Smooth muscle cell (in vitro differentiated cells): ENCODE results near the gene ABTB2. TPM values are rescaled to one million over a fixed set of nuclear protein-coding genes. Genes with fewer than 3 reads are reported as not detected.

Experiments
- DNase-seq: peaks from one replicate; lab custom pipeline; 2025; ENCODE audit not compliant: unreplicated experiment; lab: John Stamatoyannopoulos, UW
- H2AFZ ChIP-seq: fragments of 200-600 bp; sonication (generic); 2 replicates; pipeline ENCODE4 v1.6.0; 2016; ENCODE audit warnings: antibody characterized with exemption, low read depth, mild to moderate bottlenecking
- H3F3A ChIP-seq: fragments of 200-600 bp; sonication (generic); 2 replicates; pipeline ENCODE4 v1.6.0; 2017; ENCODE audit warnings: antibody characterized with exemption, low read depth
- H3K27ac ChIP-seq: fragments of 200-600 bp; sonication (generic); 2 replicates; pipeline ENCODE4 v1.5.1; 2016; ENCODE audit warnings: low read depth, mild to moderate bottlenecking
- H3K27me3 ChIP-seq: fragments of 200-600 bp; sonication (generic); 2 replicates; pipeline ENCODE4 v1.6.1; 2016; ENCODE audit warnings: low read depth, mild to moderate bottlenecking
- H3K36me3 ChIP-seq: fragments of 200-600 bp; sonication (generic); 2 replicates; pipeline ENCODE4 v1.5.1; 2016; ENCODE audit warnings: low read depth
- H3K4me1 ChIP-seq: fragments of 200-600 bp; sonication (generic); 2 replicates; pipeline ENCODE4 v1.5.1; 2016; ENCODE audit warnings: low read depth
- H3K4me2 ChIP-seq: fragments of 200-600 bp; sonication (generic); 2 replicates; pipeline ENCODE4 v1.6.0; 2016; ENCODE audit warnings: mild to moderate bottlenecking
- H3K4me3 ChIP-seq: fragments of 200-600 bp; sonication (generic); 2 replicates; pipeline ENCODE4 v1.5.1; 2016; ENCODE audit warnings: mild to moderate bottlenecking
- H3K79me2 ChIP-seq: fragments of 200-600 bp; sonication (generic); 2 replicates; pipeline ENCODE4 v1.6.0; 2016; ENCODE audit warnings: low read depth, mild to moderate bottlenecking
- H3K9ac ChIP-seq: fragments of 200-600 bp; sonication (generic); 2 replicates; pipeline ENCODE4 v1.6.0; 2016; ENCODE audit warnings: low read depth
- H3K9me3 ChIP-seq: fragments of 200-600 bp; sonication (generic); replicated peaks from 2 replicates; pipeline ENCODE4 v1.5.1; 2016; ENCODE audit warnings: low read depth
- H4K20me1 ChIP-seq: fragments of 200-600 bp; sonication (generic); 2 replicates; pipeline ENCODE4 v1.6.0; 2016; ENCODE audit warnings: low read depth
- CTCF ChIP-seq: fragments of 200-600 bp; sonication (generic); IDR thresholded peaks from 2 replicates; pipeline ENCODE4 v1.5.1; 2017; ENCODE audit warnings: borderline replicate concordance, mild to moderate bottlenecking, antibody characterized with exemption; ENCODE audit not compliant: insufficient read depth, poor library complexity, severe bottlenecking
- WGBS: methylation state at CpG from one replicate; pipeline ENCODE4 v1.1.7; 2016; ENCODE audit warnings: low lambda C conversion rate; 5-methylcytosine and 5-hydroxymethylcytosine counted together
- polyA plus RNA-seq: library from polyadenylated mRNA; unstranded; fragments of >200 nt; fragmentation: Nextera tagmentation; extraction: Ambion mirVana; gene quantifications from 2 replicates; pipeline ENCODE4 v1.2.1, GENCODE V29; 2016
- total RNA-seq: library from RNA; depleted of rRNA; stranded (reverse); fragments of >200 nt; gene quantifications from 2 replicates; pipeline ENCODE4 v1.2.3, GENCODE V29; 2014

ABTB2 gene
- total and polyA plus RNA-seq, 2 experiments from 2014 or later: 4.3 to 4.9 TPM

GRCh38 chr11:34197256-34197655, 160.6 kb downstream of the ABTB2 start:
- Histone ChIP-seq H4K20me1 (peaks cover 27% of the 10 kb centered on the region), H3K79me2 (no peaks in the 10 kb centered on the region), H3K4me1 (peaks cover 4% of the 10 kb centered on the region), H3K9me3 (no peaks in the 10 kb centered on the region), H3K27ac (no peak overlapping the region), H3K36me3 (no peaks in the 10 kb centered on the region), H3K4me2 (no peak overlapping the region), H2AFZ (no peak overlapping the region), H3K4me3 (no peak overlapping the region), H3K9ac (no peak overlapping the region), H3K27me3 (no peaks in the 10 kb centered on the region), H3F3A (no peaks in the 10 kb centered on the region)
- TF ChIP-seq CTCF: no peak
- over 99% methylated on average over 8 of the region's 16 CpGs for WGBS
- no peak for DNase-seq

GRCh38 chr11:34194576-34195335, 163.1 kb downstream of the ABTB2 start:
- H2AFZ ChIP-seq: no peak overlapping the region
- H3K27me3 ChIP-seq: no peaks in the 10 kb centered on the region
- no peak for TF ChIP-seq CTCF
- peaks cover 24% of the 10 kb centered on the region for H4K20me1 ChIP-seq
- H3K79me2 ChIP-seq: no peaks in the 10 kb centered on the region
- no peaks in the 10 kb centered on the region for H3K9me3 ChIP-seq
- no peak overlapping the region for H3K27ac ChIP-seq
- no peak overlapping the region for H3K4me2 ChIP-seq
- H3K4me1 ChIP-seq: peaks cover 4% of the 10 kb centered on the region
- WGBS: 79% methylated on average over 9 of the region's 13 CpGs
- no peak for DNase-seq
- H3K4me3 ChIP-seq: no peak overlapping the region
- H3K36me3 ChIP-seq: no peaks in the 10 kb centered on the region
- H3F3A ChIP-seq: no peaks in the 10 kb centered on the region
- H3K9ac ChIP-seq: no peak overlapping the region

- H3K36me3 ChIP-seq: no peaks in the 10 kb centered on the region
- H3K27ac ChIP-seq: peak overlapping the region; percentile 55
- no peak for DNase-seq
- H2AFZ ChIP-seq: no peak overlapping the region
- H3K4me1 ChIP-seq: peaks cover 7% of the 10 kb centered on the region
- 65% methylated on average over 14 of the region's 14 CpGs for WGBS
- no peak overlapping the region for H3K4me3 ChIP-seq
- no peak overlapping the region for H3K9ac ChIP-seq
- no peak for TF ChIP-seq CTCF
- peaks cover 25% of the 10 kb centered on the region for H4K20me1 ChIP-seq
- no peaks in the 10 kb centered on the region for H3F3A ChIP-seq
- no peaks in the 10 kb centered on the region for H3K79me2 ChIP-seq
- no peaks in the 10 kb centered on the region for H3K9me3 ChIP-seq
- peak overlapping the region; percentile 23 for H3K4me2 ChIP-seq
- H3K27me3 ChIP-seq: no peaks in the 10 kb centered on the region
Measured at GRCh38 chr11:34192481-34193401, 165.1 kb downstream of the ABTB2 start.
